ENCODE results near the gene LOC128125822.

Gene LOC128125822

DNA sequence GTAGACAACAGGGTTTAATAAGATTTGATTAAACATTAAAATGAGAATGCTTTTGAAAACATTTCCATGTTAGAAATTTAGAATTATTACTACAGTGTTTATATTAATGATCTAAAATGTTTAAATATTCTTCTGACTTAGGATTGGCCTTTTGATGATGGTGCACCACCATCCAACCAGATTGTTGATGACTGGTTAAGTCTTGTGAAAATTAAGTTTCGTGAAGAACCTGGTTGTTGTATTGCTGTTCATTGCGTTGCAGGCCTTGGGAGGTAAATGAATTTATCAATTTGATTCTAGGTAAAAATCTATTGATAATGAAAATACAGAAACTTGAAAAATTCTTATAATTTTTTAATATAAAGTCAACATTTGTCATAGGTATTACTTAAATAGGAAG lies 6.5 kb downstream of the LOC128125822 start:
- Histone ChIP-seq H3K79me2 (ENCODE audit: control insufficient read depth, insufficient read depth, low read length) (peaks cover 40% of the 10 kb centered on the region), H3K9ac (replicated peaks; ENCODE audit: extremely low read depth, insufficient read depth, low read length) (no peak overlapping the region), H3K36me3 (ENCODE audit: control insufficient read depth in 2 of 2, extremely low read depth in 1 of 2, insufficient read depth in 2 of 2, low read length in 2 of 2) (peaks cover 8 to 40% of the 10 kb centered on the region in 2 experiments), H3K27me3 (ENCODE audit: control insufficient read depth in 2 of 2, insufficient read depth in 2 of 2, low read length in 2 of 2) (no peaks in the 10 kb centered on the region), H2AFZ (ENCODE audit: low read depth, low read length) (no peak overlapping the region), H3K27ac (ENCODE audit: insufficient read depth, low read depth, low read length) (no peak overlapping the region), H3K9me1 (replicated peaks; ENCODE audit: control insufficient read depth, extremely low read depth, insufficient read depth, low read length) (no peaks in the 10 kb centered on the region), H3K4me1 (ENCODE audit: control insufficient read depth, extremely low read depth, insufficient read depth, low read length) (peaks cover 11% of the 10 kb centered on the region), H3K9me3 (replicated peaks; ENCODE audit: control insufficient read depth, insufficient read depth, low read length) (no peaks in the 10 kb centered on the region), H3K4me3 (replicated peaks in 1 of 3; ENCODE audit: insufficient read depth in 1 of 3, low read depth in 1 of 3, low read length in 3 of 3) (no peak overlapping the region), H4K20me1 (replicated peaks; ENCODE audit: control insufficient read depth, extremely low read depth, insufficient read depth, low read length) (peaks cover 10% of the 10 kb centered on the region), H3K4me2 (ENCODE audit: insufficient read depth, low read length) (no peak overlapping the region)
- dilution Hi-C loops (cut with MboI; ENCODE audit: extremely low pct_ligation_motif_present, low sequenced_read_pairs), result no loop called here
- POLR2A ChIA-PET, result no interaction called here
- FAIRE-seq (no peak), DNase-seq (ENCODE audit: low read depth, low spot score) (no peak)
- TF ChIP-seq POLR2AphosphoS5 (IDR thresholded peaks at IDR 0.05; ENCODE audit: insufficient read depth, low read depth, low read length) (no peak), MYC (IDR thresholded peaks at IDR 0.05; ENCODE audit: low read depth, low read length) (no peak), EZH2 (IDR thresholded peaks at IDR 0.05; ENCODE audit: borderline replicate concordance, low read depth, low read length, severe bottlenecking) (no peak), POLR2A (IDR thresholded peaks at IDR 0.05; ENCODE audit: low read depth, low read length) (no peak), GATA2 (IDR thresholded peaks at IDR 0.05; ENCODE audit: insufficient read depth, insufficient read length, low read depth, low read length) (no peak), JUN (IDR thresholded peaks at IDR 0.05; ENCODE audit: borderline replicate concordance, insufficient read depth, insufficient read length, low read depth) (no peak), FOS (IDR thresholded peaks at IDR 0.05; ENCODE audit: borderline replicate concordance, insufficient read depth, low read length) (no peak)
- TF ChIP-seq, protein P1, sequence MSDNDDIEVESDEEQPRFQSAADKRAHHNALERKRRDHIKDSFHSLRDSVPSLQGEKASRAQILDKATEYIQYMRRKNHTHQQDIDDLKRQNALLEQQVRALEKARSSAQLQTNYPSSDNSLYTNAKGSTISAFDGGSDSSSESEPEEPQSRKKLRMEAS (IDR thresholded peaks at IDR 0.05; ENCODE audit: insufficient read depth, insufficient read length), result no peak
- TF ChIP-seq, protein P2, sequence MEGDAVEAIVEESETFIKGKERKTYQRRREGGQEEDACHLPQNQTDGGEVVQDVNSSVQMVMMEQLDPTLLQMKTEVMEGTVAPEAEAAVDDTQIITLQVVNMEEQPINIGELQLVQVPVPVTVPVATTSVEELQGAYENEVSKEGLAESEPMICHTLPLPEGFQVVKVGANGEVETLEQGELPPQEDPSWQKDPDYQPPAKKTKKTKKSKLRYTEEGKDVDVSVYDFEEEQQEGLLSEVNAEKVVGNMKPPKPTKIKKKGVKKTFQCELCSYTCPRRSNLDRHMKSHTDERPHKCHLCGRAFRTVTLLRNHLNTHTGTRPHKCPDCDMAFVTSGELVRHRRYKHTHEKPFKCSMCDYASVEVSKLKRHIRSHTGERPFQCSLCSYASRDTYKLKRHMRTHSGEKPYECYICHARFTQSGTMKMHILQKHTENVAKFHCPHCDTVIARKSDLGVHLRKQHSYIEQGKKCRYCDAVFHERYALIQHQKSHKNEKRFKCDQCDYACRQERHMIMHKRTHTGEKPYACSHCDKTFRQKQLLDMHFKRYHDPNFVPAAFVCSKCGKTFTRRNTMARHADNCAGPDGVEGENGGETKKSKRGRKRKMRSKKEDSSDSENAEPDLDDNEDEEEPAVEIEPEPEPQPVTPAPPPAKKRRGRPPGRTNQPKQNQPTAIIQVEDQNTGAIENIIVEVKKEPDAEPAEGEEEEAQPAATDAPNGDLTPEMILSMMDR (IDR thresholded peaks at IDR 0.05; ENCODE audit: extremely low read depth in 1 of 2, insufficient read depth in 1 of 2, low read depth in 1 of 2, low read length in 2 of 2), result no peak
- no TSS peak for BruUV-seq (replicated peaks)
- CTCF ChIA-PET, result no interaction called here
- intact Hi-C loops (cut with micrococcal nuclease), result no loop called here

Data from endothelial cell of umbilical vein (primary cell).